ENCODE measurements around the gene TCP11L1. TPM values are rescaled to one million over a fixed set of nuclear protein-coding genes. Genes with fewer than 3 reads are reported as not detected.
A peak's percentile ranks its signal among the peaks of the same experiment; 100 is the strongest.

The TCP11L1 gene
- 6.3 TPM for polyA plus RNA-seq (2012; ENCODE audit: insufficient read depth, insufficient read length, low read depth)

- Histone ChIP-seq H3K27me3 (no peaks in the 10 kb centered on the region), H3K4me1 (no peaks in the 10 kb centered on the region), H3K9me3 (no peaks in the 10 kb centered on the region), H3K4me3 (ENCODE audit: low read depth, low read length) (peak within 1 kb of the TSS; percentile 72), H3K36me3 (no peaks in the 10 kb centered on the region)
- peak; percentile 86 for DNase-seq
- TF ChIP-seq CTCF (IDR thresholded peaks at IDR 0.05; ENCODE audit: low read depth, low read length), result no peak
These were observed at the start of gene TCP11L1 for GRCh38 chr11:33039274-33040032. TCP11L1 (plus strand) TSS chr11:33039572; CDS start chr11:33043774, 4,202 bp downstream.

GRCh38 chr11:32990481-32990880 lies 48.9 kb upstream of the TCP11L1 start:
- no peaks in the 10 kb centered on the region for H3K36me3 ChIP-seq
- H3K4me1 ChIP-seq, result no peaks in the 10 kb centered on the region
- H3K9me3 ChIP-seq, result no peaks in the 10 kb centered on the region
- H3K27me3 ChIP-seq, result no peaks in the 10 kb centered on the region
- no peak for DNase-seq
- no peak for TF ChIP-seq CTCF (IDR thresholded peaks at IDR 0.05; ENCODE audit: low read depth, low read length)
- H3K4me3 ChIP-seq (ENCODE audit: low read depth, low read length), result no peak overlapping the region

GRCh38 chr11:32991427-32991826 lies 47.9 kb upstream of the TCP11L1 start:
- no peaks in the 10 kb centered on the region for H3K9me3 ChIP-seq
- no peak for TF ChIP-seq CTCF (IDR thresholded peaks at IDR 0.05; ENCODE audit: low read depth, low read length)
- H3K4me3 ChIP-seq (ENCODE audit: low read depth, low read length), result no peak overlapping the region
- H3K36me3 ChIP-seq, result no peaks in the 10 kb centered on the region
- no peaks in the 10 kb centered on the region for H3K27me3 ChIP-seq
- H3K4me1 ChIP-seq, result no peaks in the 10 kb centered on the region
- no peak for DNase-seq

GRCh38 chr11:32991898-32992297 lies 47.5 kb upstream of the TCP11L1 start:
- H3K4me3 ChIP-seq (ENCODE audit: low read depth, low read length), result no peak overlapping the region

GRCh38 chr11:33000181-33000580 lies 39.2 kb upstream of the TCP11L1 start:
- no peaks in the 10 kb centered on the region for H3K27me3 ChIP-seq
- H3K9me3 ChIP-seq, result no peaks in the 10 kb centered on the region
- no peaks in the 10 kb centered on the region for H3K36me3 ChIP-seq
- no peak for TF ChIP-seq CTCF (IDR thresholded peaks at IDR 0.05; ENCODE audit: low read depth, low read length)
- H3K4me1 ChIP-seq, result no peaks in the 10 kb centered on the region
- DNase-seq, result no peak
- no peak overlapping the region for H3K4me3 ChIP-seq (ENCODE audit: low read depth, low read length)

More at GRCh38 chr11:32991898-32992297, 47.5 kb upstream of the TCP11L1 start:
- no peak for DNase-seq
- H3K4me1 ChIP-seq, result no peaks in the 10 kb centered on the region
- H3K36me3 ChIP-seq, result no peaks in the 10 kb centered on the region
- H3K27me3 ChIP-seq, result no peaks in the 10 kb centered on the region
- H3K9me3 ChIP-seq, result no peaks in the 10 kb centered on the region
- no peak for TF ChIP-seq CTCF (IDR thresholded peaks at IDR 0.05; ENCODE audit: low read depth, low read length)

GRCh38 chr11:33001281-33001680 lies 38.1 kb upstream of the TCP11L1 start:
- DNase-seq, result no peak
- Histone ChIP-seq H3K4me3 (ENCODE audit: low read depth, low read length) (no peak overlapping the region), H3K27me3 (no peaks in the 10 kb centered on the region), H3K9me3 (no peaks in the 10 kb centered on the region), H3K4me1 (no peaks in the 10 kb centered on the region), H3K36me3 (no peaks in the 10 kb centered on the region)
- no peak for TF ChIP-seq CTCF (IDR thresholded peaks at IDR 0.05; ENCODE audit: low read depth, low read length)
